Articular chondrocyte of knee joint (primary cell): ENCODE measurements around the gene MAK. TPM values are rescaled to one million over a fixed set of nuclear protein-coding genes. Genes with fewer than 3 reads are reported as not detected.

Experiments used
- small RNA-seq: library from RNA; depleted of rRNA; stranded (forward); fragments of <200 nt; gene quantifications from one replicate; pipeline ENCODE3, GENCODE V24; 2012
- total RNA-seq: library from RNA; depleted of rRNA; stranded (reverse); fragments of >200 nt; gene quantifications from 2 replicates; pipeline ENCODE4 v1.2.3, GENCODE V29; 2012

The MAK gene, protein sequence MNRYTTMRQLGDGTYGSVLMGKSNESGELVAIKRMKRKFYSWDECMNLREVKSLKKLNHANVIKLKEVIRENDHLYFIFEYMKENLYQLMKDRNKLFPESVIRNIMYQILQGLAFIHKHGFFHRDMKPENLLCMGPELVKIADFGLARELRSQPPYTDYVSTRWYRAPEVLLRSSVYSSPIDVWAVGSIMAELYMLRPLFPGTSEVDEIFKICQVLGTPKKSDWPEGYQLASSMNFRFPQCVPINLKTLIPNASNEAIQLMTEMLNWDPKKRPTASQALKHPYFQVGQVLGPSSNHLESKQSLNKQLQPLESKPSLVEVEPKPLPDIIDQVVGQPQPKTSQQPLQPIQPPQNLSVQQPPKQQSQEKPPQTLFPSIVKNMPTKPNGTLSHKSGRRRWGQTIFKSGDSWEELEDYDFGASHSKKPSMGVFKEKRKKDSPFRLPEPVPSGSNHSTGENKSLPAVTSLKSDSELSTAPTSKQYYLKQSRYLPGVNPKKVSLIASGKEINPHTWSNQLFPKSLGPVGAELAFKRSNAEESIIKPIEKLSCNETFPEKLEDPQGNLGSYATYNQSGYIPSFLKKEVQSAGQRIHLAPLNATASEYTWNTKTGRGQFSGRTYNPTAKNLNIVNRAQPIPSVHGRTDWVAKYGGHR
- 0.13 TPM in 1 of 2 replicates, not detected in the other for total RNA-seq

DNA sequence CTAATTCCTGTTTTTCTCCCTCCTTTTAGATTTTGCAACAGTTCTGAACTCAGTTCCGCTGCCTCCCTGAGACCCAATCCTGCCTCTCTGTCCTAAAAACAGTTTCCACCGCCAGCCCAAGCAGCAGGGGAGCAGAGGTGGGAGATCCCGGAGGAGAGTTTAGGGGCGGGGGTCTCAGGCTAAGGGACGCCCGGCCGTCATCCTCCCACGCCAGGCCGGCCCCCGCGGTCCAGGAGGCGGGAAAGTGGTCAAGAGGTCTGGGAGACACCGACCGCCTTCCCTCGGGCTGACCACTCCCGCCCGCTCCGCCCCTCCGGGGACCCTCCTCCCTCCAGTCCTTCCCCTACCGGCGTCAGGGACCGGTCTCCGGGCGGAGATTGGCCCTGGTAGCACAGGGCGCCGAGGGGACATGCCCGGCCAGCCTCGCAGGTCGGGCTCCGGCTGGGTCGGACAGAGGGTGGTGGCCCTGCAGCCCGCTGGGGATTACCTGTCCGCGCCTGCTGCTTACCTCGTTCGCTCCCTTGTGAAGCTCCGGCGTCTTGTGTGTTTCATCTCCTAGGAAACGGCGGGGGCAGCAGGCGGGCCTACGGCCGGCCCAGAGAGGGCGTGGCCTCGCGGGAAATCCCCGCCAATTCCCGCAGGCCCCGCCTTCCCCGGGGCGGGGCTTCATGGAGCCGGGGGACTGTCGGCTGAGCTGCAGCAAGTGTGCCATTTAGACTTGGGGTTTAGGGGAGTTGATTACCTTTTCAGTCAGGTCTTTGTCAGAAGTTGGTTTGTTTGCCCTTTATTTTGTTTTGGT, at the start of gene MAK:
Gene MAK (minus strand): TSS at position 545 of the 799 bp plus-strand sequence. CDS start 7,891 bp downstream, outside the sequence.

GRCh38 chr6:10886691-10887502, 48.6 kb upstream of the MAK start, which contains the start of gene SYCP2L:
Gene SYCP2L (plus strand): TSS chr6:10887052. CDS start chr6:10887127, 75 bp downstream.

GRCh38 chr6:10747251-10747972, 90.9 kb downstream of the MAK start, which contains the start of gene TMEM14B:
Gene TMEM14B (plus strand): TSS chr6:10747805. CDS start chr6:10749246, 1,441 bp downstream.

GRCh38 chr6:10722820-10723566, 115.3 kb downstream of the MAK start, which contains the start of gene TMEM14C:
Gene TMEM14C (plus strand): TSS chr6:10723070. CDS start chr6:10724614, 1,544 bp downstream.

Small RNA genes lying within 50 kb of the gene (small RNA-seq; reads per million reads assigned to genes)
- not detected for gene RNA5SP203

Other genes starting within 250 kb of the MAK start
- gene C6orf52, start 143.9 kb downstream of the MAK start, total RNA-seq, result 0.52 and 0.65 TPM in 2 replicates
- gene PAK1IP1, start 143.6 kb downstream of the MAK start, total RNA-seq, result 16.5 and 22.3 TPM in 2 replicates
- 141 and 175 TPM in 2 replicates for gene TMEM14C, start 115.5 kb downstream of the MAK start, total RNA-seq
- gene TMEM14B, start 90.7 kb downstream of the MAK start, total RNA-seq, result 78.5 and 92.5 TPM in 2 replicates
- gene GCM2, start 43.5 kb upstream of the MAK start, total RNA-seq, result not detected in 2 replicates
- 0.13 and 0.43 TPM in 2 replicates for gene SYCP2L, start 48.5 kb upstream of the MAK start, total RNA-seq
- 0.13 and 0.22 TPM in 2 replicates for gene ELOVL2, start 205.8 kb upstream of the MAK start, total RNA-seq